Neural progenitor cell (in vitro differentiated cells): Measurements from ENCODE around the gene PDCD4. TPM values are rescaled to one million over a fixed set of nuclear protein-coding genes. Genes with fewer than 3 reads are reported as not detected.
A peak's percentile ranks its signal among the peaks of the same experiment; 100 is the strongest.

ENCODE experiments used
- DNase-seq: peaks from one replicate; pipeline ENCODE4 v3.0.0-alpha.2; 2016; ENCODE audit warnings: low spot score
- H2AFZ ChIP-seq: fragments of 200-600 bp; sonication (generic); replicated peaks from 2 replicates; pipeline ENCODE4 v1.6.1; 2016; ENCODE audit warnings: antibody characterized with exemption
- H3F3A ChIP-seq: fragments of 200-600 bp; sonication (generic); 2 replicates; pipeline ENCODE4 v1.6.1; 2016; ENCODE audit warnings: antibody characterized with exemption, low read depth
- H3K27ac ChIP-seq: fragments of 200-600 bp; sonication (generic); 2 replicates; pipeline ENCODE4 v1.5.1; 2016; ENCODE audit warnings: mild to moderate bottlenecking
- H3K27me3 ChIP-seq: fragments of 200-600 bp; sonication (generic); 2 replicates; pipeline ENCODE4 v1.6.1; 2016; ENCODE audit warnings: mild to moderate bottlenecking, moderate library complexity
- H3K36me3 ChIP-seq: fragments of 200-600 bp; sonication (generic); 2 replicates; pipeline ENCODE4 v1.5.1; 2016
- H3K4me1 ChIP-seq: fragments of 200-600 bp; sonication (generic); 2 replicates; pipeline ENCODE4 v1.6.1; 2016; ENCODE audit warnings: mixed run types
- H3K4me2 ChIP-seq: fragments of 200-600 bp; sonication (generic); 2 replicates; pipeline ENCODE4 v1.6.1; 2016
- H3K4me3 ChIP-seq: fragments of 200-600 bp; sonication (generic); 2 replicates; pipeline ENCODE4 v1.5.1; 2016
- H3K79me2 ChIP-seq: fragments of 200-600 bp; sonication (generic); 2 replicates; pipeline ENCODE4 v1.6.1; 2016; ENCODE audit warnings: low read depth
- H3K9ac ChIP-seq: fragments of 200-600 bp; sonication (generic); 2 replicates; pipeline ENCODE4 v1.6.1; 2016
- H3K9me3 ChIP-seq: fragments of 200-600 bp; sonication (generic); 2 replicates; pipeline ENCODE4 v1.5.1; 2016; ENCODE audit warnings: low read depth
- H4K20me1 ChIP-seq: fragments of 200-600 bp; sonication (generic); 2 replicates; pipeline ENCODE4 v1.6.1; 2016; ENCODE audit warnings: low read depth
- H3K27ac Mint-ChIP-seq: 3 replicates; pipeline ENCODE4 v1.8.0; 2021; ENCODE audit warnings: mixed read lengths
- H3K27me3 Mint-ChIP-seq: 2 replicates; pipeline ENCODE4 v1.8.0; 2022; ENCODE audit warnings: low read depth, mild to moderate bottlenecking, inconsistent platforms, moderate library complexity, mixed read lengths; ENCODE audit not compliant: insufficient read depth
- H3K36me3 Mint-ChIP-seq: 3 replicates; pipeline ENCODE4 v1.8.0; 2021; ENCODE audit warnings: mixed read lengths
- H3K4me1 Mint-ChIP-seq: 3 replicates; pipeline ENCODE4 v1.8.0; 2021; ENCODE audit warnings: mixed read lengths
- H3K4me3 Mint-ChIP-seq: 3 replicates; pipeline ENCODE4 v1.8.0; 2021; ENCODE audit warnings: mild to moderate bottlenecking, moderate library complexity, mixed read lengths
- H3K9me3 Mint-ChIP-seq: 3 replicates; pipeline ENCODE4 v1.8.0; 2020; ENCODE audit warnings: mixed read lengths
- CTCF ChIP-seq: fragments of 200-600 bp; sonication (generic); IDR thresholded peaks from 2 replicates; pipeline ENCODE4 v1.5.1; 2017; ENCODE audit warnings: antibody characterized with exemption, mild to moderate bottlenecking
- EZH2 ChIP-seq: fragments of 200-600 bp; sonication (generic); IDR thresholded peaks from 2 replicates; pipeline ENCODE4 v1.6.1; 2017; ENCODE audit warnings: antibody characterized with exemption, mild to moderate bottlenecking, moderate library complexity
- EZH2phosphoT487 ChIP-seq: fragments of 200-600 bp; sonication (generic); IDR thresholded peaks from 2 replicates; pipeline ENCODE4 v1.6.1; 2017; ENCODE audit warnings: antibody characterized with exemption
- total RNA-seq: library from RNA; depleted of rRNA; stranded (reverse); fragments of >200 nt; gene quantifications from 2 replicates; pipeline ENCODE4 v1.2.3, GENCODE V29; 2015; ENCODE audit warnings: low replicate concordance

PDCD4 gene
- total RNA-seq, 1 donor from 2014 or later: 106 TPM

DNA sequence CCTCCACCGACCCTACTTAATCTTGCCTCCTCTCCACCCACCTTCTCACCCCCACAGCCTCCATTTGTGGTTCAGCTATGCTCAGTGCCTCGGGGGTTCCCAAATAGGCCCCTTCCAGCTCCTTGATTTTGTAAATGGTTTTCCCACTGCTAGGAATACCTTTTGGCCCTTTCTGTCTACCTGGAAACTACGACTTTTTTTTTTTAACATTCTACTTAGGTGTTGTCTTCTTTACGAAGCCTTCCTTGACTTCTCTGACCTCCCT is 27.2 kb upstream of the PDCD4 start:
- H3K4me3 ChIP-seq: no peak overlapping the region
- Mint-ChIP-seq H3K4me1 (peaks cover 29% of the 10 kb centered on the region), H3K36me3 (no peaks in the 10 kb centered on the region), H3K27me3 (peaks cover 6% of the 10 kb centered on the region), H3K27ac (no peak overlapping the region), H3K9me3 (no peaks in the 10 kb centered on the region), H3K4me3 (no peak overlapping the region)
- H3K27ac ChIP-seq: no peak overlapping the region
- H3K27me3 ChIP-seq: no peaks in the 10 kb centered on the region
- no peaks in the 10 kb centered on the region for H3K9me3 ChIP-seq
- no peaks in the 10 kb centered on the region for H4K20me1 ChIP-seq
- H3K4me1 ChIP-seq: peaks cover 6% of the 10 kb centered on the region
- no peak for DNase-seq
- no peak overlapping the region for H3K4me2 ChIP-seq
- TF ChIP-seq CTCF (no peak), EZH2phosphoT487 (no peak), EZH2 (no peak)
- H2AFZ ChIP-seq: no peak overlapping the region
- H3K79me2 ChIP-seq: no peaks in the 10 kb centered on the region
- no peak overlapping the region for H3K9ac ChIP-seq
- no peaks in the 10 kb centered on the region for H3F3A ChIP-seq
- H3K36me3 ChIP-seq: no peaks in the 10 kb centered on the region

GRCh38 chr10:110845192-110845755 is 26.5 kb upstream of the PDCD4 start:
- no peaks in the 10 kb centered on the region for H3F3A ChIP-seq
- H3K4me3 ChIP-seq: no peak overlapping the region
- Mint-ChIP-seq H3K36me3 (no peaks in the 10 kb centered on the region), H3K27ac (peak overlapping the region; percentile 47), H3K27me3 (peaks cover 6% of the 10 kb centered on the region), H3K4me1 (peaks cover 29% of the 10 kb centered on the region), H3K4me3 (no peak overlapping the region), H3K9me3 (no peaks in the 10 kb centered on the region)
- no peak for DNase-seq
- peaks cover 6% of the 10 kb centered on the region for H3K4me1 ChIP-seq
- H3K27ac ChIP-seq: no peak overlapping the region
- H3K36me3 ChIP-seq: no peaks in the 10 kb centered on the region
- H3K79me2 ChIP-seq: no peaks in the 10 kb centered on the region
- no peak overlapping the region for H3K4me2 ChIP-seq
- no peak overlapping the region for H3K9ac ChIP-seq
- no peaks in the 10 kb centered on the region for H3K27me3 ChIP-seq
- no peaks in the 10 kb centered on the region for H4K20me1 ChIP-seq
- TF ChIP-seq CTCF: no peak
- TF ChIP-seq EZH2: no peak
- no peak for TF ChIP-seq EZH2phosphoT487
- H2AFZ ChIP-seq: no peak overlapping the region
- H3K9me3 ChIP-seq: no peaks in the 10 kb centered on the region

GRCh38 chr10:110845756-110846620 is 25.7 kb upstream of the PDCD4 start:
- peaks cover 31% of the 10 kb centered on the region for H3K4me1 Mint-ChIP-seq

More at GRCh38 chr10:110845756-110846620, 25.7 kb upstream of the PDCD4 start:
- no peaks in the 10 kb centered on the region for H4K20me1 ChIP-seq
- no peak for TF ChIP-seq CTCF
- no peak for TF ChIP-seq EZH2phosphoT487
- no peak for TF ChIP-seq EZH2
- H3K27ac ChIP-seq: no peak overlapping the region
- H3K27ac Mint-ChIP-seq: peak overlapping the region; percentile 64
- no peaks in the 10 kb centered on the region for H3K36me3 Mint-ChIP-seq
- H3K9me3 ChIP-seq: no peaks in the 10 kb centered on the region
- H3K4me1 ChIP-seq: peaks cover 6% of the 10 kb centered on the region
- H3K79me2 ChIP-seq: no peaks in the 10 kb centered on the region
- no peaks in the 10 kb centered on the region for H3K36me3 ChIP-seq
- H3K4me3 ChIP-seq: no peak overlapping the region
- H2AFZ ChIP-seq: no peak overlapping the region
- peaks cover 6% of the 10 kb centered on the region for H3K27me3 Mint-ChIP-seq
- no peaks in the 10 kb centered on the region for H3F3A ChIP-seq
- H3K27me3 ChIP-seq: no peaks in the 10 kb centered on the region
- H3K4me2 ChIP-seq: no peak overlapping the region
- no peak overlapping the region for H3K9ac ChIP-seq
- DNase-seq: no peak
- H3K4me3 Mint-ChIP-seq: no peak overlapping the region
- no peaks in the 10 kb centered on the region for H3K9me3 Mint-ChIP-seq
